A549 (cell line): Measurements from ENCODE around the gene SLC26A9.
"Not testable (repeated sequence)": the region's sequence is repeated elsewhere in the genome, so short reads cannot be mapped to it uniquely, and the experiment has no call there.

ENCODE experiments used
- GATA3 ChIP-seq: IDR thresholded peaks from 2 replicates; pipeline ENCODE4 v1.6.1; 2012; ENCODE audit warnings: borderline replicate concordance
- POLR2A ChIP-seq: IDR thresholded peaks from 2 replicates; pipeline ENCODE4 v1.6.1; 2012; ENCODE audit warnings: mild to moderate bottlenecking, low read length
- TF ChIP-seq, protein P1 (sequence below): fragments of >200 bp; sonication (Bioruptor Twin); formaldehyde crosslinking; IDR thresholded peaks from 3 replicates; pipeline ENCODE4 v1.5.1; 2016

DNA sequence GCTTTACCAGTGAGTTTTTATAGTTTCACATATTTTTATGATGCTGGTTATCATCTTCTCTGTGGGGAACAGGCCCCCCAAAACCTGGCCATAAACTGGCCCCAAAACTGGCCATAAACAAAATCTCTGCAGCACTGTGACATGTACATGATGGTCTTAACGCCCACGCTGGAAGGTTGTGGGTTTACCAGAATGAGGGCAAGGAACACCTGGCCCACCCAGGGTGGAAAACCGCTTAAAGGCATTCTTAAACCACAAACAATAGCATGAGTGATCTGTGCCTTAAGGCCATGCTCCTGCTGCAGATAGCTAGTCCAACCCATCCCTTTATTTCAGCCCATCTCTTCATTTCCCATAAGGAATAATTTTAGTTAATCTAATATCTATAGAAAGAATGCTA lies 52.6 kb downstream of the SLC26A9 start:
- TF ChIP-seq, protein P1, sequence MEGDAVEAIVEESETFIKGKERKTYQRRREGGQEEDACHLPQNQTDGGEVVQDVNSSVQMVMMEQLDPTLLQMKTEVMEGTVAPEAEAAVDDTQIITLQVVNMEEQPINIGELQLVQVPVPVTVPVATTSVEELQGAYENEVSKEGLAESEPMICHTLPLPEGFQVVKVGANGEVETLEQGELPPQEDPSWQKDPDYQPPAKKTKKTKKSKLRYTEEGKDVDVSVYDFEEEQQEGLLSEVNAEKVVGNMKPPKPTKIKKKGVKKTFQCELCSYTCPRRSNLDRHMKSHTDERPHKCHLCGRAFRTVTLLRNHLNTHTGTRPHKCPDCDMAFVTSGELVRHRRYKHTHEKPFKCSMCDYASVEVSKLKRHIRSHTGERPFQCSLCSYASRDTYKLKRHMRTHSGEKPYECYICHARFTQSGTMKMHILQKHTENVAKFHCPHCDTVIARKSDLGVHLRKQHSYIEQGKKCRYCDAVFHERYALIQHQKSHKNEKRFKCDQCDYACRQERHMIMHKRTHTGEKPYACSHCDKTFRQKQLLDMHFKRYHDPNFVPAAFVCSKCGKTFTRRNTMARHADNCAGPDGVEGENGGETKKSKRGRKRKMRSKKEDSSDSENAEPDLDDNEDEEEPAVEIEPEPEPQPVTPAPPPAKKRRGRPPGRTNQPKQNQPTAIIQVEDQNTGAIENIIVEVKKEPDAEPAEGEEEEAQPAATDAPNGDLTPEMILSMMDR, result not testable (repeated sequence)
- TF ChIP-seq GATA3, POLR2A: not testable (repeated sequence)
